HepG2 (cell line): Measurements from ENCODE around the gene GATD1. TPM values are rescaled to one million over a fixed set of nuclear protein-coding genes. Genes with fewer than 3 reads are reported as not detected.

ENCODE experiments used
- ATAD3A ChIP-seq: sonication (generic); formaldehyde crosslinking; IDR thresholded peaks from 2 replicates; pipeline ENCODE4 v1.4.0; 2020; ENCODE audit warnings: missing genetic modification reagents
- ATM ChIP-seq: fragments of 450-650 bp; IDR thresholded peaks from 2 replicates; pipeline ENCODE4 v1.7.1; 2017; ENCODE audit warnings: mild to moderate bottlenecking, borderline replicate concordance
- MATR3 ChIP-seq: sonication (generic); formaldehyde crosslinking; IDR thresholded peaks from 2 replicates; pipeline ENCODE4 v1.4.0; 2020; ENCODE audit warnings: missing genetic modification reagents
- MYNN ChIP-seq: sonication (generic); formaldehyde crosslinking; IDR thresholded peaks from 2 replicates; pipeline ENCODE4 v1.4.0; 2020; ENCODE audit warnings: mild to moderate bottlenecking, low read depth, missing genetic modification reagents
- NAIF1 ChIP-seq: sonication (generic); formaldehyde crosslinking; IDR thresholded peaks from 2 replicates; pipeline ENCODE4 v1.5.0; 2020; ENCODE audit warnings: mild to moderate bottlenecking, missing genetic modification reagents, borderline replicate concordance
- RXRA ChIP-seq: sonication (generic); formaldehyde crosslinking; IDR thresholded peaks from 2 replicates; pipeline ENCODE4 v1.5.1; 2020; ENCODE audit warnings: missing genetic modification reagents
- STAT5B ChIP-seq: sonication (generic); formaldehyde crosslinking; IDR thresholded peaks from 2 replicates; pipeline ENCODE4 v1.4.0; 2020; ENCODE audit warnings: missing genetic modification reagents
- YY1 ChIP-seq: IDR thresholded peaks from 2 replicates; pipeline ENCODE4 v1.6.1; 2011; ENCODE audit warnings: low read length, low read depth, moderate library complexity, mild to moderate bottlenecking; ENCODE audit not compliant: insufficient read depth, insufficient replicate concordance
- ZBTB40 ChIP-seq, 2 experiments: fragments of 450-650 bp in 1 of 2; sonication (generic) in 1 of 2; formaldehyde crosslinking in 1 of 2; IDR thresholded peaks; 2 replicates each; pipeline versions ENCODE4 v1.6.1 to v1.8.0; 2016 to 2022; ENCODE audit warnings: antibody characterized with exemption in 1 of 2, mild to moderate bottlenecking in 1 of 2, missing genetic modification reagents in 1 of 2
- ZMYM4 ChIP-seq: sonication (generic); formaldehyde crosslinking; IDR thresholded peaks from 2 replicates; pipeline ENCODE4 v1.8.1; 2023; ENCODE audit warnings: mild to moderate bottlenecking, missing genetic modification reagents
- ZNF563 ChIP-seq: sonication (generic); formaldehyde crosslinking; IDR thresholded peaks from 2 replicates; pipeline ENCODE4 v1.8.0; 2022; ENCODE audit warnings: mild to moderate bottlenecking, moderate library complexity, missing genetic modification reagents
- ZNF574 ChIP-seq: sonication (generic); formaldehyde crosslinking; IDR thresholded peaks from 2 replicates; pipeline ENCODE4 v1.4.0; 2020; ENCODE audit warnings: missing genetic modification reagents
- polyA plus RNA-seq, 8 experiments: library from polyadenylated mRNA; depleted of rRNA in 3 of 8; stranded (reverse) in 7 of 8; unstranded in 1 of 8; fragments of >200 nt; fragmentation: Illumina TruSeq in 4 of 8; extraction: Trizol in 4 of 8; gene quantifications; 2 replicates each; pipeline versions ENCODE4 v1.2.1 to v1.2.3, GENCODE V29; 2011 to 2016; ENCODE audit warnings: low read depth in 4 of 8, missing spikeins in 1 of 8, mixed read lengths in 1 of 8; ENCODE audit not compliant: insufficient read depth in 1 of 8
- total RNA-seq, 5 experiments: library from RNA; depleted of rRNA; stranded (reverse); fragments of >200 nt; fragmentation: Illumina TruSeq; extraction: Trizol; gene quantifications; 2 replicates each; pipeline ENCODE4 v1.2.3, GENCODE V29; 2016; ENCODE audit warnings: low read depth in 1 of 5

Gene GATD1
- total and polyA plus RNA-seq, 2 of the 13 experiments (the other 11 are each of a cell fraction or from before 2014, with no cell fraction given) = 31.3 to 60.5 TPM

DNA sequence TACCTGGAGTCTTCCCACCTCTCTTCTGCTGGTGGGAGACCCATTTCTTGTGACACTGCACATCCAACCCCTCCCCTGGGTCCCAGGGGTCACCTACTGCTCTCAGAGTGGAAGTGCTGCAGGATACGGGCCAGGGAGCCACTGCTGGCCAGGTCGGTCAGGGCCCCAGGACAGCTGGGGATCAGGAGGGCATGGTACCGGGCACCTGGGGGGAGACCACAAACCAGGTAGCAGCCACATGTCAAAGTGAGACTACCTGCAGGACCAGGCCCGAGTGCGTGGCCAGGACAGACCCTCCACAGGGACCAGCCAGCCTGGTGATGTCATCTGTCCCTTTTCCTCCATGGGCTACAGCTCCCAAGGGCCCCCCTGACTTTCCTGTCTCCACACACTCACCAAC is 3.9 kb downstream of the GATD1 start (continued):
- TF ChIP-seq ZBTB40 (IDR thresholded peaks at IDR 0.05) (no peak), ZBTB40 (CRISPR knock-in tag; IDR thresholded peaks at IDR 0.05) (no peak), ATAD3A (CRISPR knock-in tag) (no peak), MATR3 (CRISPR knock-in tag) (no peak), YY1 (no peak), NAIF1 (CRISPR knock-in tag) (no peak), MYNN (CRISPR knock-in tag) (no peak), STAT5B (CRISPR knock-in tag) (no peak), ZNF574 (CRISPR knock-in tag) (no peak), ZMYM4 (no peak), RXRA (no peak), ZNF563 (CRISPR knock-in tag) (no peak), ATM (no peak)
